Esophagus muscularis mucosa (tissue), 4 donors: ENCODE results near the gene PROX2. TPM values are rescaled to one million over a fixed set of nuclear protein-coding genes. Genes with fewer than 3 reads are reported as not detected.

Source experiments
- DNase-seq: peaks from one replicate; pipeline ENCODE4 v3.0.0-alpha.2; 2017; ENCODE audit errors: extremely low spot score
- H3K27ac ChIP-seq, 4 donors: fragments of 200-600 bp; sonication (generic); replicated peaks in 1 of 4; 1 replicate in 3 of 4; 2 replicates in 1 of 4; pipeline ENCODE4 v1.5.1; 2016 to 2019; ENCODE audit warnings: mild to moderate bottlenecking in 1 of 4
- H3K27me3 ChIP-seq, 4 donors: fragments of 200-600 bp; sonication (generic); one replicate each; pipeline versions ENCODE4 v1.5.1 to v1.6.0; 2016 to 2019
- H3K36me3 ChIP-seq, 4 donors: fragments of 200-600 bp; sonication (generic); one replicate each; pipeline ENCODE4 v1.5.1; 2016 to 2019
- H3K4me1 ChIP-seq, 4 donors: fragments of 200-600 bp; sonication (generic); one replicate each; pipeline ENCODE4 v1.5.1; 2016 to 2019
- H3K4me3 ChIP-seq, 4 donors: fragments of 200-600 bp; sonication (generic); 1 replicate in 2 of 4; 2 replicates in 2 of 4; pipeline ENCODE4 v1.5.1; 2016 to 2019; ENCODE audit warnings: mild to moderate bottlenecking in 4 of 4, moderate library complexity in 1 of 4
- H3K9me3 ChIP-seq, 4 donors: fragments of 200-600 bp; sonication (generic); 1 replicate in 3 of 4; 2 replicates in 1 of 4; pipeline ENCODE4 v1.5.1; 2016 to 2019
- EP300 ChIP-seq: sonication (generic); formaldehyde crosslinking; IDR thresholded peaks from one replicate; pipeline ENCODE4 v1.6.1; 2017; ENCODE audit warnings: antibody characterized with exemption
- POLR2A ChIP-seq: fragments of 450-650 bp; IDR thresholded peaks from one replicate; pipeline ENCODE4 v1.6.1; 2017; ENCODE audit warnings: antibody characterized with exemption, moderate library complexity, mild to moderate bottlenecking, low read depth
- POLR2AphosphoS5 ChIP-seq, 2 donors: sonication (generic); formaldehyde crosslinking; IDR thresholded peaks; one replicate each; pipeline ENCODE4 v1.6.1; 2017; ENCODE audit warnings: antibody characterized with exemption in 2 of 2
- WGBS: methylation state at CpG from one replicate; pipeline ENCODE4 v1.1.5; 2018; 5-methylcytosine and 5-hydroxymethylcytosine counted together
- intact Hi-C: fragments of 100-400 bp; cut with DNase I; formaldehyde crosslinking; loops from one replicate; pipeline ENCODE4 v1.15.1; 2023
- total RNA-seq, 4 donors: library from RNA; depleted of rRNA; stranded (reverse); fragments of >200 nt; gene quantifications; one replicate each; pipeline versions ENCODE4 v1.1.0 to v1.2.1, GENCODE V29; 2016
- TF ChIP-seq, protein P1 (sequence below), 3 experiments: fragments of 200-600 bp in 2 of 3; fragments of 450-650 bp in 1 of 3; sonication (generic) in 2 of 3; IDR thresholded peaks; one replicate each; pipeline ENCODE4 v1.5.1; 2017 to 2019; ENCODE audit warnings: antibody characterized with exemption in 3 of 3, mild to moderate bottlenecking in 2 of 3, moderate library complexity in 1 of 3

Gene PROX2
- total RNA-seq, 4 donors from 2014 or later, result not detected

DNA sequence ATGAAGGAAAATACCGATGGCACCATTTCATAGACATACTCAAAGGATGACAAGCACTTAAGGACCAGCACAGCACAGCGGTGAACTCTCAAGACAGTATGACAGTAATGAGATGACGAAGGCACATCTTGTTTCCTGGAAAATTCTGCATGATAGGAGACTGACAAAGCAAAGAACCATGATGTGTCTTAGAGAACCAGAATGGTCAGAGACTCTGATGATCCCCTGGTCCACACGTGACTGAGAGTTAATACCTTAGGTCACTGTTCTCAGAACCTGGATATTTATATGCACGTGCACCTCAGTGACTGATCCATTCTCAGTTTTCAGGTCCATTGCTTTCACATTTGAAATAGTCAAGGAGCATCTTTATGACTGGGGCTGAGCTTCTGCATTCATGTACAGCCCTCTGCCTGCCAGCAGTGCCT is 35.3 kb downstream of the PROX2 start:
- Histone ChIP-seq H3K27ac (no peak overlapping the region), H3K9me3 (no peaks in the 10 kb centered on the region), H3K27me3 (no peaks in the 10 kb centered on the region), H3K36me3 (peaks cover 0 to 20% (median 10%) of the 10 kb centered on the region in 4 donors), H3K4me3 (no peak overlapping the region), H3K4me1 (peaks cover 3 to 16% (median 8%) of the 10 kb centered on the region in 4 donors)
- DNase-seq, result no peak
- intact Hi-C loops, result no loop called here
- TF ChIP-seq POLR2AphosphoS5 (IDR thresholded peaks at IDR 0.05), result no peak
- TF ChIP-seq, protein P1, sequence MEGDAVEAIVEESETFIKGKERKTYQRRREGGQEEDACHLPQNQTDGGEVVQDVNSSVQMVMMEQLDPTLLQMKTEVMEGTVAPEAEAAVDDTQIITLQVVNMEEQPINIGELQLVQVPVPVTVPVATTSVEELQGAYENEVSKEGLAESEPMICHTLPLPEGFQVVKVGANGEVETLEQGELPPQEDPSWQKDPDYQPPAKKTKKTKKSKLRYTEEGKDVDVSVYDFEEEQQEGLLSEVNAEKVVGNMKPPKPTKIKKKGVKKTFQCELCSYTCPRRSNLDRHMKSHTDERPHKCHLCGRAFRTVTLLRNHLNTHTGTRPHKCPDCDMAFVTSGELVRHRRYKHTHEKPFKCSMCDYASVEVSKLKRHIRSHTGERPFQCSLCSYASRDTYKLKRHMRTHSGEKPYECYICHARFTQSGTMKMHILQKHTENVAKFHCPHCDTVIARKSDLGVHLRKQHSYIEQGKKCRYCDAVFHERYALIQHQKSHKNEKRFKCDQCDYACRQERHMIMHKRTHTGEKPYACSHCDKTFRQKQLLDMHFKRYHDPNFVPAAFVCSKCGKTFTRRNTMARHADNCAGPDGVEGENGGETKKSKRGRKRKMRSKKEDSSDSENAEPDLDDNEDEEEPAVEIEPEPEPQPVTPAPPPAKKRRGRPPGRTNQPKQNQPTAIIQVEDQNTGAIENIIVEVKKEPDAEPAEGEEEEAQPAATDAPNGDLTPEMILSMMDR (IDR thresholded peaks at IDR 0.05), result no peak
- TF ChIP-seq POLR2A, result no peak
- no peak for TF ChIP-seq EP300
- WGBS, result 87% methylated on average over 5 of the region's 5 CpGs

DNA sequence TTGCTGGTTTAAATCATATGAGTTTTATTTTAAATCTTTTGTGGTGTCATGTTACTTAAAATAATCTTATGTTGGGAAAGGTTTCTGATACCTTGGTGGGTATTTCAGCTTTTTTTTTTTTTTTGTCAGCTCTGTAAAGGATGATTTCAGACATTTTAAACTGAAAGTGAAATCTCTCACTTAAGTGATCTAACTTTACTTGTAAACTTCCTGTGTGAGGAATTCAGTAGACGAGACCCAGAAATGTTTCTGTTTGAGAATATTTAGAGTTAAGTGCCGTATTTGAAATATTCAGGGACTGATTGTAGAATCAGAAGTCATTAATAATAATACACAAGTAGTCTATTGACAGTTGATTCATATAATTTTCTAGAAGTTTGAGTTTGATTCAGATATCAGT is 37.8 kb downstream of the PROX2 start:
- H3K27ac ChIP-seq, result peak overlapping the region in 3 of 4 donors; percentile 8 to 37 (median 24)
- WGBS, result 45% methylated on average over 2 of the region's 2 CpGs
- intact Hi-C loops, result no loop called here
- peaks cover 3 to 16% (median 8%) of the 10 kb centered on the region in 4 donors for H3K4me1 ChIP-seq
- DNase-seq, result no peak
- H3K36me3 ChIP-seq, result peaks cover 0 to 38% (median 14%) of the 10 kb centered on the region in 4 donors
- no peak for TF ChIP-seq EP300
- TF ChIP-seq, protein P1 (IDR thresholded peaks at IDR 0.05), result no peak
- no peak for TF ChIP-seq POLR2A
- no peaks in the 10 kb centered on the region for H3K27me3 ChIP-seq
- H3K4me3 ChIP-seq, result no peak overlapping the region
- H3K9me3 ChIP-seq, result no peaks in the 10 kb centered on the region

DNA sequence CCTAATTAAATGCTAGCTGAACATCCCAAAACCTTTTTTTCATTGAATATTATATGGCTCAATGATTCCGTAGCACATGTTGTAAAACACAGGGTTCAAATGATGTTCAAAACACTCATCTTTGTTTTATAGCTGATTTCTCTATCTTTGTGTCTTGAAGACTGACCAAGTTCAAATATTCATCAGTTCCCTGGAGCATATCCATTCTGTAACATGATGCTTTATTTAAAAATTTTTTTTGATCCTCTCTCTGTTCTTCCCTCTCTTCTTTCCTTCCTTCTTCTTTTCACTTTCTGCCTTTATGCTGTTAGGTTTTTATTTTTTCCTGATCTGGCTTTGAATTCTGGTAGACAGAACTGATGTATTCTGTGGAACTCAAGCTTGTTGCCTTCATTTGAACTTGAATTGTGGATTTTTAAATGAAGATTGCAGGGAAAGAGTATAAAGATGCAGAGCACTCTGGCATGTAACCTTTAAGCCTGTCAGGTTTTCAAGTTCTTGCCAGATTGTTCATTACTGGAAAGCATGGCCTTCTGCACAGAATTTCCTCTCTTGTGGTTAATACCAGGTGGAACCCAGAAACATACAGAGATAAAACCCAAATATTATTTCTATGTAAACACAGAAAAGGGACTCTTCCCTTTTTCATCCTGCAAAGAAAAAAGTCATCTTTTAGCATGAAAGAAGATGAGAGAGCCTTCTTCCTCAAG is 39.5 kb downstream of the PROX2 start:
- no peaks in the 10 kb centered on the region for H3K9me3 ChIP-seq

DNA sequence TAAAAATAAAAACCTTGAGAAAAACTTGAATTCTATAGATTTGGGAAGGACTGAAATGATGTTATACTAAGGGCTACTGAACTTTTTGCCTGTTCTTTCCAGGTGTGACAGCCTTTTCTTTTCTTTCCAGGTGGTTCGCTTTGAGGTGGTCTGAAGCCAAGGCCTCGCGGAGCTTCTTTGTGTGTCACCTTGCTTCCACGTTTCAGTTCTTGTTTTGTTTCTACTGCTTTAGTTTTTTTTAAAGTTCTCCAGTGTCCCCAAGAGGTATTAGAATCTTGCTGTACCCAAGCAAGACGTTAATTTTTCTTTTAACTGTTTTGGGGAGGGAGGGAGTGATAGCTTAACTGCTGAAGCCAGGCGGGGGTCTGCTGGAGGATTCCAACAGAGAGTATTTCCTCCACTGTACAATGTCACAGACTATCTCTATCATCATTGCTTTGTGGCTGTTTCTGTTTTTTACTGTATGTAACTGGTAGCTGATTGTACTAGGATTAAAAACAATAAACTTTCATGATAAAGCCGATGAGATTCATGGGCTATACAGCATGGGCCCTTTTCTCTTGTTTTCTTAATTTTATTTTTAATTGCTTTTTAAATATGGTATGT is 40.2 kb downstream of the PROX2 start:
- H3K27ac ChIP-seq, result peak overlapping the region in 1 of 4 donors; percentile 0
- WGBS, result 87% methylated on average over 7 of the region's 7 CpGs
- DNase-seq, result no peak
- H3K36me3 ChIP-seq, result peaks cover 0 to 47% (median 26%) of the 10 kb centered on the region in 4 donors
- no peaks in the 10 kb centered on the region for H3K9me3 ChIP-seq
- intact Hi-C loops, result no loop called here
- no peaks in the 10 kb centered on the region for H3K27me3 ChIP-seq
- no peak overlapping the region for H3K4me3 ChIP-seq
- peaks cover 3 to 16% (median 8%) of the 10 kb centered on the region in 4 donors for H3K4me1 ChIP-seq
- no peak for TF ChIP-seq POLR2A
- TF ChIP-seq EP300, result no peak
- TF ChIP-seq POLR2AphosphoS5 (IDR thresholded peaks at IDR 0.05), result no peak
- TF ChIP-seq, protein P1 (IDR thresholded peaks at IDR 0.05), result no peak

More for the DNA sequence above, 39.5 kb downstream of the PROX2 start:
- intact Hi-C loops, result no loop called here
- 88% methylated on average over 1 of the region's 1 CpG for WGBS
- no peak for TF ChIP-seq POLR2AphosphoS5 (IDR thresholded peaks at IDR 0.05)
- TF ChIP-seq, protein P1 (IDR thresholded peaks at IDR 0.05), result no peak
- TF ChIP-seq EP300, result no peak
- TF ChIP-seq POLR2A, result no peak
- H3K4me1 ChIP-seq, result peaks cover 3 to 16% (median 8%) of the 10 kb centered on the region in 4 donors
- H3K36me3 ChIP-seq, result peaks cover 0 to 42% (median 23%) of the 10 kb centered on the region in 4 donors
- peak overlapping the region in 1 of 4 donors; percentile 0 for H3K27ac ChIP-seq
- no peak for DNase-seq
- no peak overlapping the region for H3K4me3 ChIP-seq
- no peaks in the 10 kb centered on the region for H3K27me3 ChIP-seq
